HG03025 (cell line): ENCODE measurements around the gene MINDY4B.
A peak's percentile ranks its signal among the peaks of the same experiment; 100 is the strongest.
"Not testable (repeated sequence)": the region's sequence is repeated elsewhere in the genome, so short reads cannot be mapped to it uniquely, and the experiment has no call there.

ENCODE experiments used
- ATAC-seq: cut with Tn5 transposase; IDR thresholded peaks from one replicate; pipeline ENCODE4 v1.9.1; 2021; ENCODE audit warnings: mild to moderate bottlenecking, moderate library complexity; ENCODE audit not compliant: unreplicated experiment, low FRiP score

The MINDY4B gene

DNA sequence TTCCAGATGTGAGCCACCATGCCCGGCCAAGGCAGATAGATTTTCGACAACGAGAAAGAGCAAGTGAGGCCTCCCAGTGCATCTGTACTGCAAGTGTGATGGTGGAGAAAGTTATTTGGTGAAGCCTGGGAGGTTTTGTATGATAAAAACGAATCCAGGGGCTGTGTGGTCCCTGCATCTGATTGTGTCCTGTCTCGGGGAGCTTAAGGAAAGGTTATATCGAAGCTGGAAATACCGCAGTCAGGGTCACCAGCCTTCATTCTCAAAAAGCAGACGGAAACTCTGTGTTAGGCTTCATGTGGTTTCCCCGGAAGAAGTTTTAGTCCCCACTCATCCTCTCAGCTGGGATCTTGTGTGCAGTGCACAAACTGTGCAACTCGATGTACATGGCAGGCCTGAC lies 3.4 kb downstream of the MINDY4B start:
- ATAC-seq: no peak

- ATAC-seq: no peak
These were observed 6.1 kb downstream of the MINDY4B start for GRCh38 chr3:150899141-150899540.

DNA sequence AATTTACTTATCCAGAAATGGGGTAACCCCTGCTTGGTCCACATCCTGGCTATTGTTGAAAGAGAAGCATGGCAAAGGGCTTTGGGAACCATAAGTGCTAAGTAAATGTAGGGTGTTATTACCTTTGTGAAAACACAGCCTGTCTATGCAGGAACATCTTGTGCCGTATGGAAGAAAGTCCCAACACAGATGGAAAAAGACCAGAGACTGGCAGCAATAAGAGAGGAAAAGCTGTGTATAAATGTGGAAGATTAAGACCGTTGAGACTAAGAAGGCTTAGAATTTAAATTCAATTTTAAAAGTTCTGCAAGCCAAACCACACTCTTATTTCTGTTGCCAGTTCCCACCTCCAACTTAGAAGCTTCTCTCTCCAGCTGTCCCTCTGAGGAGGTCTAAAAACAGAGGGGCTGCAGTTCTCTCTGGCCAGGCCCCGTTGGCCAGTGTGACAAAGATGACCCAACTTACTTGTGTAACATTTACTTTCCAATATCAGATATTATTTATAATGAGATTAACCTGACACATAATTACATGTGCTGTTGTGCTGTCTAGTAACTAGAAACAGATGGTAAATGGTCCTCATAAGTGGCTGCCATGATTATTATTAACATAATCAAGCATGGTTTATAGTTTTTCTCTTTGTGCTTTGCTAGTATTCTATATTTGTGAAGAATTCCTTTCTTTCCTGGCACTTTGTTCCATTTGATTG lies 7.0 kb downstream of the MINDY4B start:
- no peak for ATAC-seq

- no peak for ATAC-seq
These were observed 7.6 kb downstream of the MINDY4B start for GRCh38 chr3:150897592-150897991.

- ATAC-seq: no peak
These were observed 14.4 kb downstream of the MINDY4B start for GRCh38 chr3:150890831-150891230.

DNA sequence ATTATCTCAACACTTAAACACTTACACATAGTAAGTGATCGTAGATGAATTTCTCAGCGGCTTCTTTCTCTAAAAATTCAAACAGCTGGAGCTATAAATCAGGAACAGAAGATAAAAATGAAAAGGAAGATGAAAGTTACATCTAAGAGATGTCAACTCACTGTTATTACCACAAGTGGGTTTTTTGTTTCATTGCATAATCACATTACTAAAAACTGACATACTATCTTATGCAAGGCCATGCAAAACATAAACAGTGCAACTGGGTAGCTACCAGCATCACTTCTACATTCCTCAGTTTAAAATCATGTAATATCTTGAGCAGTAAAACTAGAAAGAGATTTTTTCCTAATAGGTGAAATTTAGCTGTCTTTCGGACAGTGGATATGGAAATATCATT lies 14.9 kb downstream of the MINDY4B start:
- ATAC-seq: no peak

GRCh38 chr3:150889106-150889505 lies 16.1 kb downstream of the MINDY4B start:
- no peak for ATAC-seq

DNA sequence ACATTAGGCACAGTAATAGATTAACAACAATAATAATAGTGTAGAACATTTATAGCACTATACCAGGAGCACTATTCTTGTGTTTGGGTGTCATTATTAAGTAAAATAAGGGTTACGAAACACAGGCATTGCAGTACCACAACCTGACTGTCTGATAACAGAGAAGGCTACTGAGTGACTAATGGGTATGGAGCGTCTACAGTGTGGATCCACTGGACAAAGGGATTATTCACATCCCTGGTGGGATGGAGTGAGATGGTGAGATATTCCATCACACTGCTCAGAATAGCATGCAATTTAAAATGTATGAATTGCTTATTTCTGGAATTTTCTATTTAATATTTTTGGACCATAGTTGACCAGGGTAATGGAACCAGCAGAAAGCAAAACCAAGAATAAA lies 18.2 kb downstream of the MINDY4B start:
- no peak for ATAC-seq

DNA sequence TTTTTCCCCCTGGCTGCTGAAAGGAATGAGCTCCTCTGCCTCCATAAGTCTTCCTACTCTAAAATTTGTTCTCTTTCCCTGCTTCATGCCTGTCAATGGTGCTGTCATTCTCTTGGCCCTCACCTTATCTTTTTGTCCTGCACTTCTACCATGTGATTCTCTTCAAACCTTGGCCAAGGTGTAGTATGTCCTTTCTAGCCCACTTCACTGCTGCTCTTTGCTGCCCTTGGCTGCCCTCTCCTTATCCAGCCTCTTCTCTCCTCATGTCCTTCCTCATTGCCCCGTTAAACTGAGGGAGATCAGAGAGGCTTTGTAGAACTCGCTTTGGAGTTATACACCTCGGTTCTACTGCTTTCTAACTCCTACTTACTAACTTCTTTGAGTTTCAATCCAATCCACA lies 19.7 kb downstream of the MINDY4B start:
- no peak for ATAC-seq

DNA sequence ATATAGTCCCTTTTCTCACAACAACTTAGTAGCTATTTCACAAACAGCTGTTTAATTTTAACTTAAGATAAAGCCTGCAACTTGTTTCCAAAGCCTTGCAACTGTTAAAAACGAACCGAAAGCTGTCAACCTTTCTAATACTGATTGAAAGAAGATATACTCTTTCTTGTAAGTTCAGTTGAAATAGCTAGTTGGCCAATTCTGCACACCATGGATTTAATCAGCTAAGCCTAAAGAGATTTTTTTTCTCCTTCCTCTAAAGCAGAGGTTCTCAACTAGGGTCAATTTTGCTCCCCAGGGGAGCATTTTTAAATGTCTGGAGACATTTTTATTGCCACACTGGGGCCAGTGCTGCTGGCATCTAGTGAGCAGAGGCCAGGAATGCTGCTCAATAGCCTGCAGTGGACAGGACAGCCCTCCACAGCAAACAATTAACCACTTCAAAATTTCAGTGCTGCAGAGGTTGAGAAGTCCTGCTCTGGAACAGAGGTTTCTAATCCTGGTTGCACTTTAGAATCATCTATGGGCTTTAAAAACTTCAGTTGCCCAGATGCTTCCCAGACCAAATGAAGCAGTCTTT lies 26.2 kb downstream of the MINDY4B start:
- no peak for ATAC-seq

DNA sequence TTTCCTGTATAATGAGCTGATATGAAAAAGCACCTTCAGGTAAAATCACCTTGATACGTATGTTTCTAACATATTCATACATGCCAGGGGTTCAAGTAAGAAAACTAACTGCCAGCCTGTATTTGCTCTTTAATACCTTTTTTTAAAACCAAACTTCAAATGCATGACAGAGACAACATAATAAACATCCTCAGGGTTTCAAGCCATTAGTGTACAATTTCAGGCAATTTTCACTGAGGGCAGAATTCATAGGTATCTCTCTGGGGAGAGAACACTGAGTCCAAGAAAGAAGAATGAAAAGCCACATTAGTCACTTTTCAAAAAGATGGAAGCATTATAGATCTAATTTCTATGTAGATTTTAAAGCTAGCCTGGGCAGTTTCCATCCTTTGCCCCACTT lies 26.9 kb downstream of the MINDY4B start:
- no peak for ATAC-seq

DNA sequence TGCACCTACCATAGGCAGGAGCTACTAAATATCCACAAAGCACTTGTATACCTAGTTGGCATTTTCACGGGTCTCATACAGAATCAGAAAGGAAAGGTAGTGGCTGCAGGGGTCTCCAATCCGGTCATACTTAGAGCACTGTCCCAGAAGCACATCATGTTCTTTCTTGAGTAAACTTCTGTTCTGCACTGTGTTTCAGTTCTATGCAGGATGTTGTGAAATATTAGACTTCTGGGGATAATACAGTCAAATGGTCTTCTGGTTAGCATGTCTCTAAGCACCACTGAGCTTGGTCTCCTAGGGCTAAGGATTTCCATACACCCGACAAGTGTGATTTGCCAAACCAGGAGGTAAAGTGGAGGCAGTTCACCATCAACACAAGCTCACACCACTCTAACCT lies 27.9 kb downstream of the MINDY4B start:
- ATAC-seq: no peak

- ATAC-seq: no peak
These were observed 28.5 kb downstream of the MINDY4B start for GRCh38 chr3:150876611-150877265.

- peak; percentile 76 for ATAC-seq
These were observed 29.7 kb downstream of the MINDY4B start for GRCh38 chr3:150875548-150875947.

DNA sequence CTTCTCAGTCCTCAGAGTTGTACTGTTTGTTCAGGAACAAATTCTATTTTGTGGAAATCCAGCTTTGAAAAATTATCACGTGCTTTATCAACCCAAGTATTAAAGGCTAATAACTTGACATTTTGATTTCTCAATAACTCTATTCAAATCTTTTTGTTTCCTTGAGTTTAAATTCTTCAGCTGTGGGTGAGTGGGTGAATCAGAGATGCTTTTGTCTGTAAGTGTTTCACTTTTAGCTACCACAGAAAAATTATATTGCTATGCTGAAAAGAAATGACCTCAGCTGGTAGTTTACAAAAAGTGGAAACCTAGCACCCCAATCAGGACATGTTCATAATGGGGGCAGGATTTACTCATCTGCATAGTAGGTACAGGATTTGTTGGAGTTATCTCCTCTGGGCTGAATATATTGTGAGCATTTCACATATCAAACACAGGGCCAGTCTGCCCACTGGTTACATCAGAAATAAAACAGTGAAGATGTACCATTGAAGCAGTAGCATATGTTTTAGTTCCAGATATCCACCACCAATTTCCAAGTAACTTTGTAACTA lies 30.5 kb downstream of the MINDY4B start:
- ATAC-seq: no peak

DNA sequence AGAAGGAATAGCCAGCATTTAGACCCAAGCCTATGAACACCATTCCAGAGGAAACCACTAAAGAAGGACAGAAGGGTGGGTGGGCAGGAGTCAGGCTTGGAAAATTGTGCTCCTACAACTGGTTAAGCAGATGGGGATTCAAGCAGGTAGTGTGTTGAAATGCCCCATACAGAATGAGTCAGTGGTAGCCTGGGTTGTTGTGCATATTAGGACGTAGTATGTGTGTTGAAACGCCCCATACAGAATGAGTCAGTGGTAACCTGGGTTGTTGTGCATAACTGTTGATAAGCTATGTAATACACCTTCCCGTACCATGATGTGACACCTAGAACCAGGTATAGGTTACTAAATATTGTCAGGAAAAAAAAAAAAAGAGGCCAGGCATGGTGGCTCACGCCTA lies 34.0 kb downstream of the MINDY4B start:
- no peak for ATAC-seq

GRCh38 chr3:150870406-150870805 lies 34.8 kb downstream of the MINDY4B start:
- no peak for ATAC-seq

- ATAC-seq: no peak
These were observed 37.0 kb downstream of the MINDY4B start for GRCh38 chr3:150868282-150868681.

GRCh38 chr3:150867434-150867833 lies 37.8 kb downstream of the MINDY4B start:
- no peak for ATAC-seq

DNA sequence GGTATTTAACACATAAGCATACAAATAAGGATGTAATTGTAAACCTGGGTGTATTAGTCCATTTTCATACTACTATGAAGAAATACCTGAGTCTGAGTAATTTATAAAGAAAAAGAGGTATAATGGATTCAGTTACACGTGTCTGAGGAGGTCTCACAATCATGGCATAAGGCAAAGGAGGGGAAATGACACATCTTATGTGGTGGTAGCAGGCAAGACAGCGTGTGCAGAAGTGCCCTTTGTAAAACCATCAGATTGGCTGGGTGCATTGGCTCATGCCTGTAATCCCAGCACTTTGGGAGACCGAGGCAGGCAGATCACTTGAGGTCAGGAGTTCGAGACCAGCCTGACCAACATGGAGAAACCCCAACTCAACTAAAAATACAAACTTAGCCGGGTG lies 41.3 kb downstream of the MINDY4B start:
- ATAC-seq: not testable (repeated sequence)

DNA sequence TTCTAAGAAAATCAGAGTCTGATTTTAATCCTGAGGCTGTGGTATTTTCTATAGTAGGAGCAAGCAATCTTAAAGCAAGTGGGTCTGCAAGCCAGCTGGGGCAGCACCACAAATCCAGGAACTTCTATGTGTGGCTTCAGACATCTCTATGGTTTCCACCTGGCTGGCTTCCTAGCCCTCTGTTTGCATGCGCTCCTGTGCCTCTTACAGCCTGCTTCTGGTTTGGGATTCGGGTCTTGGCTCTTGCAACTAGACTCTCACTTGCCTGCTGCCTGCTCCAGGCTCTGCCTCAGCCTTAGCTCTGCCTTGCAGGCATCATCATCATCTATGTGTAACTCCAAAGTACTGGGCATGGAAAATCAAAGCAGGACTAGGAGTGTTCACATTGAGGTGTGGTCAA lies 43.4 kb downstream of the MINDY4B start:
- ATAC-seq: no peak

DNA sequence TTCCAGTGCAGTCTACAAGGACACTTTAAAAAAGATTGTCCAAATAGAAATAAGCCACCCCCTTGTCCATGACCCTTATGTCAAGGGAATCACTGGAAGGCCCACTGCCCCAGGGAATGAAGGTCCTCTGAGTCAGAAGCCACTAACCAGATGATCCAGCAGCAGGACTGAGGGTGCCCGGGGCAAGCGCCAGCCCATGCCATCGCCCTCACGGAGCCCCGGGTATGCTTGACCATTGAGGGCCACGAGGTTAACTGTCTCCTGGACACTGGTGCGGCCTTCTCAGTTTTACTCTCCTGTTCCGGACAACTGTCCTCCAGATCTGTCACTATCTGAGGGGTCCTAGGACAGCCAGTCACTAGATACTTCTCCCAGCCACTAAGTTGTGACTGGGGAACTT lies 47.3 kb downstream of the MINDY4B start:
- ATAC-seq: not testable (repeated sequence)
